ENCODE data around the gene PDE9A. TPM values are rescaled to one million over a fixed set of nuclear protein-coding genes. Genes with fewer than 3 reads are reported as not detected.

PDE9A gene
- total and polyA plus RNA-seq, 2 donors (not counting 1 experiment from before 2014, with no cell fraction given) = 0.34 to 5.8 TPM

DNA sequence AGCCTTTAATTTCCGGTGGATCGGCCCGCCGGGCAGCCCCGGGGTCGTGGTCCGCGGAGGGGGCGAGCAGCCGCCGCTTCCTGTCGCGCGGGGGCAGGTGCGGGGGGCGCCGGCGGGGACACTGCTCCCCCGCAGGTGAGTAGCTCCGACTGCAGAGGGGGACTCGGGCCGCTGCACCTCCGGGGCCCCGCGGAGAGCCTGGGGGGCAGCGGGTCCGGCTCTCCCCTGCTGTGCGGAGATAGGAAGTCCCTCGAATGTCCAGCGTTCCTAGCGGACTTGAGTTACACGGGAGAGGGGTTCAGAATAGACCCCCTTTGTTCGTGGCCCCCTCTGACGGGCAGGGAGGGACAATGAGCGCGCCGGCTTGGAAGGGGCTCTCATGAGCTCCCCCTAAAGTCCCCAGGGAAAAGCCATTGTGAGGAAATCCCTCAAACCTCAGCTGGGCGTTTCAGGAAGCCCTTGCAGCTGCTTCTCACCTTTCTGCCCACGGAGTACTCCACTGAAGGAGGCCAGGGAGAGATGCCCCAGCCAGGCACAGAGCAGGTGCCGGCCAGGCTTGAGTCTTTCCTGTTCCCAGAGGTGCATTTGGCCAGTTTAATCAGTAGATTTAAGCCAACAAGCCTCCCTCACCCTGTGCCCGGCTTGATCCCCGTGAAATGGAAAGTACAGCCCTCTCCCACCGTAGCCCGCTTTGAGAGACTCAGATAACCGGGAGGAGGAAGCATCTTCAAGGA lies 925 bp downstream of the PDE9A start:
- Histone ChIP-seq H3K4me2 (replicated peaks; ENCODE audit: low read depth, low read length, poor library complexity, severe bottlenecking) (peak overlapping the region; percentile 92), H3K27me3 (replicated peaks in 1 of 4; ENCODE audit: control extremely low read depth in 1 of 4, control insufficient read depth in 3 of 4, insufficient read depth in 4 of 4, low read length in 3 of 4) (peaks cover 0 to 69% (median 33%) of the 10 kb centered on the region in 4 experiments), H2AFZ (ENCODE audit: insufficient read depth, low read depth, low read length, poor library complexity, severe bottlenecking) (no peak overlapping the region), H3K27ac (ENCODE audit: low read length in 2 of 2) (no peak overlapping the region), H4K20me1 (ENCODE audit: control insufficient read depth, insufficient read depth, low read length, poor library complexity, severe bottlenecking) (no peaks in the 10 kb centered on the region), H3K4me3 (ENCODE audit: control extremely low read depth in 1 of 5, extremely low read depth in 1 of 5, insufficient read depth in 1 of 5, low read depth in 2 of 5, low read length in 4 of 5) (peak overlapping the region; percentile 3 to 62 (median 44)), H3K79me2 (ENCODE audit: control insufficient read depth, insufficient read depth, low read length) (no peaks in the 10 kb centered on the region), H3K9me3 (ENCODE audit: control extremely low read depth in 1 of 3, control insufficient read depth in 2 of 3, insufficient read depth in 1 of 3, low read length in 2 of 3) (peaks cover 0 to 25% (median 0%) of the 10 kb centered on the region in 3 donors), H3K36me3 (replicated peaks in 1 of 2; ENCODE audit: control extremely low read depth in 1 of 2, control insufficient read depth in 1 of 2, extremely low read depth in 1 of 2, insufficient read depth in 2 of 2, low read length in 1 of 2) (no peaks in the 10 kb centered on the region), H3K9ac (ENCODE audit: low read length) (peak overlapping the region; percentile 60), H3K4me1 (ENCODE audit: control insufficient read depth in 2 of 2, insufficient read depth in 2 of 2, low read length in 2 of 2) (peaks cover 47 to 50% of the 10 kb centered on the region in 2 donors)
- Mint-ChIP-seq H3K27me3 (peaks cover 58% of the 10 kb centered on the region), H3K4me3 (peak overlapping the region; percentile 63), H3K27ac (peak overlapping the region; percentile 28), H3K9me3 (ENCODE audit: insufficient read depth) (no peaks in the 10 kb centered on the region), H3K4me1 (peaks cover 26% of the 10 kb centered on the region)
- ATAC-seq (ENCODE audit: low read depth) (peak; percentile 44), DNase-seq (peak; percentile 67)
- ChIA-PET CTCF (no interaction called here), POLR2A (no interaction called here)
- 2% methylated on average over 45 of the region's 45 CpGs for WGBS (ENCODE audit: insufficient coverage)
- intact Hi-C loops (cut with micrococcal nuclease) = loop anchor here (1.0 to 10.0 kb wide), 2 partner anchors 60 to 164 kb away; no protein-coding TSS in a partner anchor
- TF ChIP-seq EZH2 (IDR thresholded peaks at IDR 0.05; ENCODE audit: borderline replicate concordance, insufficient read depth, low read depth, low read length, poor library complexity, severe bottlenecking) = no peak
- TF ChIP-seq, protein P1, sequence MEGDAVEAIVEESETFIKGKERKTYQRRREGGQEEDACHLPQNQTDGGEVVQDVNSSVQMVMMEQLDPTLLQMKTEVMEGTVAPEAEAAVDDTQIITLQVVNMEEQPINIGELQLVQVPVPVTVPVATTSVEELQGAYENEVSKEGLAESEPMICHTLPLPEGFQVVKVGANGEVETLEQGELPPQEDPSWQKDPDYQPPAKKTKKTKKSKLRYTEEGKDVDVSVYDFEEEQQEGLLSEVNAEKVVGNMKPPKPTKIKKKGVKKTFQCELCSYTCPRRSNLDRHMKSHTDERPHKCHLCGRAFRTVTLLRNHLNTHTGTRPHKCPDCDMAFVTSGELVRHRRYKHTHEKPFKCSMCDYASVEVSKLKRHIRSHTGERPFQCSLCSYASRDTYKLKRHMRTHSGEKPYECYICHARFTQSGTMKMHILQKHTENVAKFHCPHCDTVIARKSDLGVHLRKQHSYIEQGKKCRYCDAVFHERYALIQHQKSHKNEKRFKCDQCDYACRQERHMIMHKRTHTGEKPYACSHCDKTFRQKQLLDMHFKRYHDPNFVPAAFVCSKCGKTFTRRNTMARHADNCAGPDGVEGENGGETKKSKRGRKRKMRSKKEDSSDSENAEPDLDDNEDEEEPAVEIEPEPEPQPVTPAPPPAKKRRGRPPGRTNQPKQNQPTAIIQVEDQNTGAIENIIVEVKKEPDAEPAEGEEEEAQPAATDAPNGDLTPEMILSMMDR (IDR thresholded peaks at IDR 0.05) = no peak
